ENCODE measurements around the gene ERBB2. TPM values are rescaled to one million over a fixed set of nuclear protein-coding genes. Genes with fewer than 3 reads are reported as not detected.

ERBB2 gene
- total RNA-seq (2022; extraction: Qiagen RNA extraction): 26.2 to 34.3 TPM (median 33.5 TPM) in 5 replicates

GRCh38 chr17:39699818-39700147, at the start of gene ERBB2:
ERBB2 (plus strand) TSS chr17:39700064; CDS start chr17:39700239, 175 bp downstream.

GRCh38 chr17:39664581-39665561, 35.0 kb upstream of the ERBB2 start, which contains the start of gene TCAP:
TCAP (plus strand) TSS chr17:39665349; CDS start chr17:39665360, 11 bp downstream.

GRCh38 chr17:39667945-39668924, 31.6 kb upstream of the ERBB2 start, which contains the start of gene PNMT:
PNMT (plus strand) TSS chr17:39668453; CDS start chr17:39668476, 23 bp downstream.

GRCh38 chr17:39687546-39688474, 12.1 kb upstream of the ERBB2 start, which contains the start of gene PGAP3:
PGAP3 (minus strand) TSS chr17:39688057; CDS start chr17:39688014, 43 bp downstream.

GRCh38 chr17:39730095-39730921, 30.4 kb downstream of the ERBB2 start, which contains the start of gene MIEN1:
MIEN1 (minus strand) TSS chr17:39730532; CDS start chr17:39730495, 37 bp downstream.

GRCh38 chr17:39737760-39738567, 38.1 kb downstream of the ERBB2 start, which contains the start of gene GRB7:
GRB7 (plus strand) TSS chr17:39737938; CDS start chr17:39742302, 4,364 bp downstream.

Other genes starting within 250 kb of the ERBB2 start
- gene MED1, start 248.8 kb upstream of the ERBB2 start, total RNA-seq (2022; extraction: Qiagen RNA extraction): 25.0 to 33.7 TPM (median 30.0 TPM) in 5 replicates
- gene CDK12, start 238.6 kb upstream of the ERBB2 start, total RNA-seq (2022; extraction: Qiagen RNA extraction): 28.0 to 38.9 TPM (median 34.2 TPM) in 5 replicates
- 0.08 TPM in 1 of 5 replicates, not detected in the others for gene NEUROD2, start 92.1 kb upstream of the ERBB2 start, total RNA-seq (2022; extraction: Qiagen RNA extraction)
- gene PPP1R1B, start 73.1 kb upstream of the ERBB2 start, total RNA-seq (2022; extraction: Qiagen RNA extraction): 0.11 to 0.12 TPM (median 0.11 TPM) in 3 of 5 replicates, not detected in the others
- 41.7 to 55.4 TPM (median 54.8 TPM) in 5 replicates for gene STARD3, start 62.9 kb upstream of the ERBB2 start, total RNA-seq (2022; extraction: Qiagen RNA extraction)
- 0.74 to 1.4 TPM (median 0.90 TPM) in 5 replicates for gene TCAP, start 34.7 kb upstream of the ERBB2 start, total RNA-seq (2022; extraction: Qiagen RNA extraction)
- gene PNMT, start 31.6 kb upstream of the ERBB2 start, total RNA-seq (2022; extraction: Qiagen RNA extraction): 0.27 to 0.68 TPM (median 0.33 TPM) in 4 of 5 replicates, not detected in the other
- gene PGAP3, start 12.0 kb upstream of the ERBB2 start, total RNA-seq (2022; extraction: Qiagen RNA extraction): 7.3 to 8.5 TPM (median 8.2 TPM) in 5 replicates
- gene MIEN1, start 30.5 kb downstream of the ERBB2 start, total RNA-seq (2022; extraction: Qiagen RNA extraction): 84.6 to 98.6 TPM (median 92.9 TPM) in 5 replicates
- gene GRB7, start 37.9 kb downstream of the ERBB2 start, total RNA-seq (2022; extraction: Qiagen RNA extraction): 3.0 to 4.9 TPM (median 4.4 TPM) in 5 replicates
- gene IKZF3, start 164.2 kb downstream of the ERBB2 start, total RNA-seq (2022; extraction: Qiagen RNA extraction): not detected in 5 replicates
- not detected in 5 replicates for gene ZPBP2, start 168.1 kb downstream of the ERBB2 start, total RNA-seq (2022; extraction: Qiagen RNA extraction)
- gene GSDMB, start 218.6 kb downstream of the ERBB2 start, total RNA-seq (2022; extraction: Qiagen RNA extraction): 1.0 to 2.5 TPM (median 2.1 TPM) in 5 replicates
- 29.3 to 44.6 TPM (median 41.0 TPM) in 5 replicates for gene ORMDL3, start 227.5 kb downstream of the ERBB2 start, total RNA-seq (2022; extraction: Qiagen RNA extraction)
- not detected in 5 replicates for gene LRRC3C, start 227.7 kb downstream of the ERBB2 start, total RNA-seq (2022; extraction: Qiagen RNA extraction)